Epithelial cell of esophagus (primary cell): Measurements from ENCODE around the gene CCDC112.

Experiments used
- DNase-seq: peaks from one replicate; pipeline ENCODE4 v3.0.0; 2010; ENCODE audit warnings: low read depth
- H3K4me3 ChIP-seq: 2 replicates; pipeline ENCODE4 v1.5.1; 2011; ENCODE audit warnings: mild to moderate bottlenecking, low read length, control low read depth
- TF ChIP-seq, protein P1 (sequence below): IDR thresholded peaks from 2 replicates; pipeline ENCODE4 v1.5.1; 2011; ENCODE audit warnings: low read depth, mild to moderate bottlenecking, low read length, control low read depth, inconsistent platforms; ENCODE audit not compliant: insufficient read depth; ENCODE audit errors: missing control alignments

CCDC112 gene

DNA sequence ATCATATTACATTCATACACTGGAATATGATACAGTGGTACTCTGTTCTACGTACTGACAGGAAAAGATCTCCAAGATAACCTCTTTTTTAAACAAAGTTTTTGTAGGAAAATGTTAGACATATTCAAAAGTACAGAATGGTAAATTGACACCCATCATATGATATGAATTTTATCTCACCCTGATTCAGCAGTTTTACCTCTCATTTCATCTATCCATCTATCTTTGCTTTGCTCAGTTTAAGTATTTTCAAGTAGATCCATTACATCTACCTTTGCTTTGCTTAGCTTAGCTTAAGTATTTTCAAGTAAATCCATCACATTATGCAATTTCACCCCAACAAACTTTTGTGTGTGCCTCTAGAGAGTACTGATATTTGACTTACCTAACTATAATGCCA is 14.3 kb downstream of the CCDC112 start:
- TF ChIP-seq, protein P1, sequence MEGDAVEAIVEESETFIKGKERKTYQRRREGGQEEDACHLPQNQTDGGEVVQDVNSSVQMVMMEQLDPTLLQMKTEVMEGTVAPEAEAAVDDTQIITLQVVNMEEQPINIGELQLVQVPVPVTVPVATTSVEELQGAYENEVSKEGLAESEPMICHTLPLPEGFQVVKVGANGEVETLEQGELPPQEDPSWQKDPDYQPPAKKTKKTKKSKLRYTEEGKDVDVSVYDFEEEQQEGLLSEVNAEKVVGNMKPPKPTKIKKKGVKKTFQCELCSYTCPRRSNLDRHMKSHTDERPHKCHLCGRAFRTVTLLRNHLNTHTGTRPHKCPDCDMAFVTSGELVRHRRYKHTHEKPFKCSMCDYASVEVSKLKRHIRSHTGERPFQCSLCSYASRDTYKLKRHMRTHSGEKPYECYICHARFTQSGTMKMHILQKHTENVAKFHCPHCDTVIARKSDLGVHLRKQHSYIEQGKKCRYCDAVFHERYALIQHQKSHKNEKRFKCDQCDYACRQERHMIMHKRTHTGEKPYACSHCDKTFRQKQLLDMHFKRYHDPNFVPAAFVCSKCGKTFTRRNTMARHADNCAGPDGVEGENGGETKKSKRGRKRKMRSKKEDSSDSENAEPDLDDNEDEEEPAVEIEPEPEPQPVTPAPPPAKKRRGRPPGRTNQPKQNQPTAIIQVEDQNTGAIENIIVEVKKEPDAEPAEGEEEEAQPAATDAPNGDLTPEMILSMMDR: no peak
- no peak overlapping the region for H3K4me3 ChIP-seq
- DNase-seq: no peak

DNA sequence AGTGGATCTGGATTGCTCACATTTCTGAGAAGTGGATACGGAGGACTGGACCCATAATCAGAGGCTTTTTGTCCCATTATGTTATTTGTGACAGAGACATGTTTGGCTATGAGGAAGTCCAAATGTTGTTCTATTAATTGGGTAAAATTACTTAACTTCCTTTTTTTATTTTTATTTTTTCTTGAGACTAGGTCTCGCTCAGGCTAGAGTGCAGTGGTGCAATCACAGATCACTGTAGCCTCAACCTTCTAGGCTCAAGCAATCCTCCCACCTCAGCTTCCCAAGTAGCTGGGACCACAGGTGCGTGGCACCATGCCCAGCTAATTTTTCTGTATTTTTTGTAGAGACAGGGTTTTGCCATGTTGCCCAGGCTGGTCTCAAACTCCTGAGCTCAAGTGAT is 21.9 kb downstream of the CCDC112 start:
- DNase-seq: no peak
- no peak overlapping the region for H3K4me3 ChIP-seq
- TF ChIP-seq, protein P1: no peak

- TF ChIP-seq, protein P1: no peak
- H3K4me3 ChIP-seq: no peak overlapping the region
- no peak for DNase-seq
These were observed 24.0 kb downstream of the CCDC112 start for GRCh38 chr5:115272297-115272958.

- no peak for DNase-seq
- TF ChIP-seq, protein P1: no peak
- H3K4me3 ChIP-seq: no peak overlapping the region
These were observed 25.0 kb downstream of the CCDC112 start for GRCh38 chr5:115271295-115272050.

- DNase-seq: peak; percentile 54
- TF ChIP-seq, protein P1: no peak
- no peak overlapping the region for H3K4me3 ChIP-seq
These were observed 28.8 kb downstream of the CCDC112 start for GRCh38 chr5:115267617-115268016.

DNA sequence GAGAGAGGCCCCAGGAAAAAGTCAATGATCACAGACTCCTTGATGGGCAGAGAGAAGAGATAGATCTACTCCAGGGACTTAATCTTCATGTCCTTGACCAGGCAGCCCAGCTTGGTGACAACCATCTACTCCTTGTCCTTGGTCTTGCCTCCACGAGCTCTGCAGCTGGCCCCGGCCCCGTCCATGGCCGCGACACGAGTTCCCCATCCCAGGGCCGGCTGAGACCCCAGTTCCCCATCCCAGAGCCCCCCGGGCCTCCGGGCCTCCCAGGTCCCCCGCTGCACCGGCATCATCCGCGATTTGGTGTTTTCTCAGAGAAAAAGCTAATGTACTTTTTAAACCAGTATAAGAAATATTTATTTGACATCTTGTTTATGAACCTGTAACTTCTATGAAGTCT is 31.2 kb downstream of the CCDC112 start:
- TF ChIP-seq, protein P1: no peak
- no peak overlapping the region for H3K4me3 ChIP-seq
- no peak for DNase-seq
